Fibroblast of the conjunctiva (primary cell): ENCODE data around the gene PRR33.
A peak's percentile ranks its signal among the peaks of the same experiment; 100 is the strongest.
"Not testable (repeated sequence)": the region's sequence is repeated elsewhere in the genome, so short reads cannot be mapped to it uniquely, and the experiment has no call there.

Experiments
- DNase-seq: peaks from one replicate; pipeline ENCODE4 v3.0.0-alpha.2; 2010; ENCODE audit warnings: low read depth

Gene PRR33

GRCh38 chr11:1891831-1892115, at the start of gene PRR33:
Gene PRR33, minus strand, starts transcription at chr11:1891895. Its CDS starts 1,311 bp downstream, at chr11:1890584.
- DNase-seq: no peak

- not testable (repeated sequence) for DNase-seq
Measured at GRCh38 chr11:1939788-1940187, 48.1 kb upstream of the PRR33 start.

GRCh38 chr11:1939006-1939625, 47.4 kb upstream of the PRR33 start:
- DNase-seq: no peak

- DNase-seq: no peak
Measured at GRCh38 chr11:1938343-1939005, 46.8 kb upstream of the PRR33 start.

- no peak for DNase-seq
Measured at GRCh38 chr11:1937616-1938342, 46.1 kb upstream of the PRR33 start.

- DNase-seq: no peak
Measured at GRCh38 chr11:1936781-1937615, 45.3 kb upstream of the PRR33 start.

GRCh38 chr11:1936072-1936780, 44.5 kb upstream of the PRR33 start:
- DNase-seq: no peak

- DNase-seq: no peak
Measured at GRCh38 chr11:1935156-1936071, 43.7 kb upstream of the PRR33 start.

- DNase-seq: no peak
Measured at GRCh38 chr11:1934335-1935155, 42.9 kb upstream of the PRR33 start.

- no peak for DNase-seq
Measured at GRCh38 chr11:1933416-1934334, 42.0 kb upstream of the PRR33 start.

- no peak for DNase-seq
Measured at GRCh38 chr11:1932681-1933080, 41.0 kb upstream of the PRR33 start.

GRCh38 chr11:1932105-1932480, 40.4 kb upstream of the PRR33 start:
- DNase-seq: no peak

- DNase-seq: peak; percentile 33
Measured at GRCh38 chr11:1931341-1932104, 39.8 kb upstream of the PRR33 start.

GRCh38 chr11:1930462-1930830, 38.8 kb upstream of the PRR33 start:
- DNase-seq: no peak

GRCh38 chr11:1929621-1930461, 38.1 kb upstream of the PRR33 start:
- DNase-seq: no peak

- DNase-seq: no peak
Measured at GRCh38 chr11:1928891-1929541, 37.3 kb upstream of the PRR33 start.

GRCh38 chr11:1928470-1928890, 36.8 kb upstream of the PRR33 start:
- DNase-seq: no peak
